ENCODE data around the gene CPVL. TPM values are rescaled to one million over a fixed set of nuclear protein-coding genes. Genes with fewer than 3 reads are reported as not detected.

The CPVL gene
- total and polyA plus RNA-seq, 2 donors (not counting 1 experiment from before 2014, with no cell fraction given): 2.6 TPM; not detected in 1

GRCh38 chr7:29013082-29013695 lies 133.1 kb downstream of the CPVL start:
- Mint-ChIP-seq H3K4me3 (no peak overlapping the region), H3K4me1 (no peaks in the 10 kb centered on the region), H3K9me3 (ENCODE audit: insufficient read depth) (no peaks in the 10 kb centered on the region), H3K27ac (no peak overlapping the region), H3K27me3 (peaks cover 8% of the 10 kb centered on the region)
- Histone ChIP-seq H3K79me2 (ENCODE audit: control insufficient read depth, insufficient read depth, low read length) (no peaks in the 10 kb centered on the region), H3K9me3 (ENCODE audit: control extremely low read depth in 1 of 3, control insufficient read depth in 2 of 3, insufficient read depth in 1 of 3, low read length in 2 of 3) (no peaks in the 10 kb centered on the region), H3K27ac (ENCODE audit: low read length in 2 of 2) (no peak overlapping the region), H3K27me3 (replicated peaks in 1 of 4; ENCODE audit: control extremely low read depth in 1 of 4, control insufficient read depth in 3 of 4, insufficient read depth in 4 of 4, low read length in 3 of 4) (peaks cover 0 to 2% (median 0%) of the 10 kb centered on the region in 4 experiments), H3K4me3 (ENCODE audit: control extremely low read depth in 1 of 5, extremely low read depth in 1 of 5, insufficient read depth in 1 of 5, low read depth in 2 of 5, low read length in 4 of 5) (no peak overlapping the region), H3K36me3 (replicated peaks in 1 of 2; ENCODE audit: control extremely low read depth in 1 of 2, control insufficient read depth in 1 of 2, extremely low read depth in 1 of 2, insufficient read depth in 2 of 2, low read length in 1 of 2) (no peaks in the 10 kb centered on the region), H3K4me2 (replicated peaks; ENCODE audit: low read depth, low read length, poor library complexity, severe bottlenecking) (no peak overlapping the region), H4K20me1 (ENCODE audit: control insufficient read depth, insufficient read depth, low read length, poor library complexity, severe bottlenecking) (no peaks in the 10 kb centered on the region), H3K9ac (ENCODE audit: low read length) (no peak overlapping the region), H3K4me1 (ENCODE audit: control insufficient read depth in 2 of 2, insufficient read depth in 2 of 2, low read length in 2 of 2) (no peaks in the 10 kb centered on the region), H2AFZ (ENCODE audit: insufficient read depth, low read depth, low read length, poor library complexity, severe bottlenecking) (no peak overlapping the region)
- intact Hi-C loops (cut with micrococcal nuclease): no loop called here
- no CpG with 5 or more reads among the region's 1 CpG for WGBS (ENCODE audit: insufficient coverage)
- ChIA-PET POLR2A (no interaction called here), CTCF (no interaction called here)
- ATAC-seq (ENCODE audit: low read depth): no peak
- no peak for DNase-seq
- TF ChIP-seq EZH2 (IDR thresholded peaks at IDR 0.05; ENCODE audit: borderline replicate concordance, insufficient read depth, low read depth, low read length, poor library complexity, severe bottlenecking) (no peak), CTCF (IDR thresholded peaks at IDR 0.05) (no peak)

GRCh38 chr7:29009947-29010346 lies 136.4 kb downstream of the CPVL start:
- CTCF ChIA-PET: no interaction called here
- H3K79me2 ChIP-seq (ENCODE audit: control insufficient read depth, insufficient read depth, low read length): no peaks in the 10 kb centered on the region

More at GRCh38 chr7:29009947-29010346, 136.4 kb downstream of the CPVL start:
- POLR2A ChIA-PET: no interaction called here
- intact Hi-C loops (cut with micrococcal nuclease): no loop called here
- Mint-ChIP-seq H3K27ac (no peak overlapping the region), H3K9me3 (ENCODE audit: insufficient read depth) (no peaks in the 10 kb centered on the region), H3K4me1 (no peaks in the 10 kb centered on the region), H3K4me3 (no peak overlapping the region), H3K27me3 (peaks cover 28% of the 10 kb centered on the region)
- Histone ChIP-seq H3K4me1 (ENCODE audit: control insufficient read depth in 2 of 2, insufficient read depth in 2 of 2, low read length in 2 of 2) (no peaks in the 10 kb centered on the region), H4K20me1 (ENCODE audit: control insufficient read depth, insufficient read depth, low read length, poor library complexity, severe bottlenecking) (no peaks in the 10 kb centered on the region), H3K27me3 (replicated peaks in 1 of 4; ENCODE audit: control extremely low read depth in 1 of 4, control insufficient read depth in 3 of 4, insufficient read depth in 4 of 4, low read length in 3 of 4) (no peaks in the 10 kb centered on the region), H3K9me3 (ENCODE audit: control extremely low read depth in 1 of 3, control insufficient read depth in 2 of 3, insufficient read depth in 1 of 3, low read length in 2 of 3) (no peaks in the 10 kb centered on the region), H3K4me3 (ENCODE audit: control extremely low read depth in 1 of 5, extremely low read depth in 1 of 5, insufficient read depth in 1 of 5, low read depth in 2 of 5, low read length in 4 of 5) (no peak overlapping the region), H3K27ac (ENCODE audit: low read length in 2 of 2) (no peak overlapping the region), H3K36me3 (replicated peaks in 1 of 2; ENCODE audit: control extremely low read depth in 1 of 2, control insufficient read depth in 1 of 2, extremely low read depth in 1 of 2, insufficient read depth in 2 of 2, low read length in 1 of 2) (no peaks in the 10 kb centered on the region), H3K9ac (ENCODE audit: low read length) (no peak overlapping the region), H3K4me2 (replicated peaks; ENCODE audit: low read depth, low read length, poor library complexity, severe bottlenecking) (no peak overlapping the region), H2AFZ (ENCODE audit: insufficient read depth, low read depth, low read length, poor library complexity, severe bottlenecking) (no peak overlapping the region)
- no CpG with 5 or more reads among the region's 1 CpG for WGBS (ENCODE audit: insufficient coverage)
- DNase-seq (no peak), ATAC-seq (ENCODE audit: low read depth) (no peak)
- TF ChIP-seq EZH2 (IDR thresholded peaks at IDR 0.05; ENCODE audit: borderline replicate concordance, insufficient read depth, low read depth, low read length, poor library complexity, severe bottlenecking) (no peak), CTCF (IDR thresholded peaks at IDR 0.05) (no peak)

Measured in B cell (primary cell).